HL-60/S4 treated with phorbol 12-myristate 13-acetate at 8.2 ng/mL for 4 days and 3 days (cell line): Measurements from ENCODE around the gene CNOT2.
"Not testable (repeated sequence)": the region's sequence is repeated elsewhere in the genome, so short reads cannot be mapped to it uniquely, and the experiment has no call there.

ENCODE experiments used
- in situ Hi-C: fragments of 300-500 bp; cut with MboI; formaldehyde crosslinking; loops from 2 replicates; pipeline ENCODE4 v1.15.0; 2022; ENCODE audit warnings: low sequenced_read_pairs

The CNOT2 gene

DNA sequence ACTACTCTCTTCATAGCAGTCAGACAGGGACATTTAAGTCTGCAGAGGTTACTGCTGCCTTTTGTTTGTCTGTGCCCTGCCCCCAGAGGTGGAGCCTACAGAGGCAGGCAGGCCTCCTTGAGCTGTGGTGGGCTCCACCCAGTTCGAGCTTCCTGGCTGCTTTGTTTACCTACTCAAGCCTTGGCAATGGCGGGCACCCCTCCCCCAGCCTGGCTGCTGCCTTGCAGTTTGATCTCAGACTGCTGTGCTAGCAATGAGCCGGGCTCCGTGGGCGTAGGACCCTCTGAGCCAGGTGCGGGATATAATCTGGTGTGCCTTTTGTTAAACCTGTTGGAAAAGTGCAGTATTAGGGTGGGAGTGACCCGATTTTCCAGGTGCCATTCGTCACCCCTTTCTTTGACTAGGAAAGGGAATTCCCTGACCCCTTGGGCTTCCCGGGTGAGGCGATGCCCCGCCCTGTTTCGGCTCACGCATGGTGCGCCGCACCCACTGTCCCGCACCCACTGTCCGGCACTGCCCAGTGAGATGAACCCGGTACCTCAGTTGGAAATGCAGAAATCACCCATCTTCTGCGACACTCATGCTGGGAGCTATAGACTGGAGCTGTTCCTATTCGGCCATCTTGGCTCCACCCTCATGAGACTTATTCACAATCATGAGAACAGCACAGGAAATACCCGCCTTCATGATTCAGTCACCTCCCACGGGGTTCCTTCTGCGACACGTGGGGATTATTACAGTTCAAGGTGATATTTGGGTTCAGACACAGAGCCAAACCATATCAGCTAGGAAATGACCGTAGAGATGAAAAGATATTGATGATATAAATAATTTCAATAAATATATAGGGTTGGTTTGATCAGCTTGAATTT, 61.7 kb downstream of the CNOT2 start:
- in situ Hi-C loops, result not testable (repeated sequence)

DNA sequence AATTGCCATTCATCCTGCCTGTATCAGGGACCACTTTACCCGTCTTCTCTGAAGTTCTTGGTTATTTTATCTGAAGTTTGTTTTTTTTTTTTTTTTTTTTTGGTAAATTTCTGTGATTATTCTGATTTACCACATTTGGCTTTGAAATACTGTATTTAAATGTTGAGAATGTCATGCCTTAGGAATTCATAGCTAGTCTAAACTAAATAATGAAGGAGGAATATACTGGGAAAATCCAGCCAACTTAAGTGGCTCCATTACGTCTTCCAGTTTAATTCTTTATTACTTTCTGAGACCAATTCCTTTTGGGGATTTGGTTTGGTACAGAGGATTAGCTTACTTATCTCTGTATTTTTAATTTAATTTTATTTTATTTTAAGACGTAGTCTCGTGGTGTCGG, 62.6 kb downstream of the CNOT2 start:
- in situ Hi-C loops, result no loop called here

DNA sequence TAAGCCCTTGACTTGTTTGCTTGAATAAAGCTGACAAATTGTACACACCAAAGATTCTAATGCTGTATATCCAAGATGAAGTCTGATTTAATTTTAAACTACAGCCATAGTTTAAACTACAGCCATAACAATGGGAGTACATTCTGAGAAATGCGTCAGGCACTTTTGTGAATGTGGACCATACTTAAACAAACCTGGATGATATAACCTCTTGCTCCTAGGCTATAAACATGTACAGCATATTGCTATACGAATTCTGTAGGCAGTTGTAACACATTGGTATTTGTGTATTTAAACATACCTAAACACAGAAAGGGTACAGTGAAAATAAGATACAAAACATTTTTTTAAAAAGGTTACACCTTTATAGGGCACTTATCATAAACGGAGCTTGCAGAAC, 63.4 kb downstream of the CNOT2 start:
- in situ Hi-C loops, result no loop called here

DNA sequence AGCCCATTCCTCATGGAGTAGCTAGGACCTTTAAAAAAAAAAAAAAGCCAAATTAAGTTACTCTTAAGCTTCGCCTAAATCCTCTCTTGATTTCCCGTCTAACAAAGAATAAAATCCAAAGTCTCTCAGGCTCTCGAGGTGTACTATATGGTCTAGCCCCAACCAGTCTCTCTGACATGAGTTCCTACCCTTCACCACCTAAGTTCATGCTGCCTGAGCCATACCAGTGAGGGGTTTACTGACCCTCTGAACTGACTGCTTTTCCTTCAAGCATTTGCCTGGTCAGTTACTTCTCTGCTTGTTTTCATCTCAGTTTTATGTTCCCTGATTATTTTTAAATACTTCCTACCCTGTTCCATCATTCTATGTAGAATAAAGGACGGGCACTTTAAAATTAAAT, 64.6 kb downstream of the CNOT2 start:
- in situ Hi-C loops, result no loop called here

DNA sequence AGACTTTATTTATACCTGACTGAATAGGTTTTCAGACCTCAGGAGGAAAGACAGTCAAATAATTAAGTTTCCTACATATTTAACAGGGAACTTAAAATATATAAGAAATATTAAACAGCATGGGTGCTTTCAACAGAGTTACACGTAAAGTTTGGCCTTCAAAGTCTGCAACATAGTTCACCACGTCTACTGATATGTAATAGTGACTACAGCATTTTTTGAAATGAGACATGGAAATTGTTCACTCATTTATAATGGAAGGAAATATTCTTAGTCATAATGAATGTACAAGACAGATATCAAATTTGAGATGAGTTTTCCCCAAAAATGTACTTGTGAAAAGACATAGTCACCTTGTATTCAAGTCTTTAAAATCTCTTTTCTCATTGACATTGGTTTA, 66.1 kb downstream of the CNOT2 start:
- in situ Hi-C loops, result no loop called here

DNA sequence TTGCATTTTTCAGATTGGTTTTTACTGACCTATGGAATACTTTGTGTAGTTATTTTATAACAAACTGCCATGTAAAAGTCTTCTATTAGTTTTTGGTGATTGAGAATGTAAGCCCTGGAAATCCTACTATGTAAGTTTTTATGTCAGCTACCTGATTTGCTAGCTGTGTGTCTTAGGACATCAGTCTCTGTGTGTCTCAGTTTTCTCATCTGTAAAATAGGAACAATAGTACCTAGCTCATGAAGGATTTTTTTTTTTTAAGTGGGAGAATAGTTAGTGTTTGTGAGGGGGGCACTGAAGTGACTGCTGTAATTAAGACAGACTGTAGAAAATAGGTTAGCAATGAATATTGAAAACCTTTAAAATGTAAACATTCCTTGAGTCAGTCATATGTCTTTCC, 70.9 kb downstream of the CNOT2 start:
- in situ Hi-C loops, result no loop called here

DNA sequence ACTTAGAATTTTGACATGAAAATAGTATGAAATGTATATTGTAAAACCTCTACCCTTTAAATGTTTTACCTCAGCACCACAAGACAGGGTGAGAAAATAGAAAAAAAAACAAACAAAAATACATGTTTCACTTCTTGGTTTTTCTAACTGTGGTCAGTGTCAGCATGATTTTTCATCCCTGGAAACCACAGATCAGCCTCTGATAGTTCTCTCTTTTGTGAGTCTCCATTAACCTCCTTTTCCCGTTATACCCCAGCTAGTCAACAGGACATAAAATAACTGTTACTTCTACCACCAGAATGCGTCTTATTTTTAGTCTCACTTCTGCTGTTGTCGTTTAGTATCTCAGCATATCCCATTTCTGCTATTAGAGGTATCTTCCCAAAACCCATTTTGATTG, 74.5 kb downstream of the CNOT2 start:
- in situ Hi-C loops, result no loop called here

DNA sequence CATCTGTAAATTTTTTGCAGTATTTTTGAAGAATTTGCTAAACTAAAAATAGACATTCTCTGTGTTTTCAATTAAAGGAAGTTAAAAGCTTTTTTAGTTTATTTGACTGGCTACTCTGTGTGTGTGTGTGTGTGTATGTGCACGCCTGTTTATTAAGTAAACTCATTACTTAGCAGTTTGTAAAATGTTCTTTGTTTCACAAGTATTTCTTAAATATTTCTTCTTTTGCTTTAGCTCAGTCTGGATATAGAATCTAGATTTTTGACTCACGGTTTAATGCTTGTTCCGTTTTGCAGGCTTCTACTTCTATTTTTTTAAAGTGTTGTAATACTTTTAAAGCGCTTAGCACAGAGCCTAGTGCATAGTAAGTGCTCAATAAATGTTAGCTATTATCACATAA, 76.4 kb downstream of the CNOT2 start:
- in situ Hi-C loops, result no loop called here

DNA sequence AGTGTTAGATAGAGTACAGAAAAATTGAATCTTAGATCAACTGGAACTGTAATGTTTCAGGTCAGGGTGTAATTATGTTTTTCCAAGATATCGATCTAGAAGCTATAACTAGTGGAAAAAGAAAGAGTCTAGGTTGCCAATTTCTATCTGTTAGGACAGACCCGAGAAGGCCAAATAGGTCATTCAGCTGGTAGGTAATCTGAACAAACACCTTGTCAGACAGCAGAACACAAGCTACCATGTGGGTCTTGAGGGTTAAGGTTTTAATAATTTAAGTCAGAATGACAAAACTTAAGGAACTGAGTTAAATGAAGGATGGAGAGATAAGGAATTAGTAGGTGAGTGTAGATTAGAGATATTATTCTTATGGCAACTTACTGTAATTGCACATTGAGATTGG, 78.0 kb downstream of the CNOT2 start:
- in situ Hi-C loops, result no loop called here

DNA sequence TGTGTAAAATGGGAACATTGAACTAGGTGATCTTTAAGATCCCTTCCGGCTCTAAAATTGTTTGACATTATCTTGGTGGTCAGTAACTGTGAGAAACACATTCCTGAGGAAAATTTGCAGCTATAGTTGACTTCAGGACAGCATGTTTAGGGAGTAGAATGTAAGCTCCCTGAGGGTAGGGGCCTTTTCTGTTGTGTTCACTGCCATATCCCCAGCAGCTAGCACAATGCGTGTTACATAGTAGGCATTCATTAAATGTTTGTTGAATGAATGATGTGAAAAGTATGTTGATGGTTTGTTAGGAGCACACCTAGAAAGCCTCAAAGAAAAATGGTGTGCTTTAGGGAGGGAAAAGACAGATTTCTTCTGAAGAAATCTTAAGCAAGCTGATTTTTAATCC, 84.3 kb downstream of the CNOT2 start:
- in situ Hi-C loops, result no loop called here

DNA sequence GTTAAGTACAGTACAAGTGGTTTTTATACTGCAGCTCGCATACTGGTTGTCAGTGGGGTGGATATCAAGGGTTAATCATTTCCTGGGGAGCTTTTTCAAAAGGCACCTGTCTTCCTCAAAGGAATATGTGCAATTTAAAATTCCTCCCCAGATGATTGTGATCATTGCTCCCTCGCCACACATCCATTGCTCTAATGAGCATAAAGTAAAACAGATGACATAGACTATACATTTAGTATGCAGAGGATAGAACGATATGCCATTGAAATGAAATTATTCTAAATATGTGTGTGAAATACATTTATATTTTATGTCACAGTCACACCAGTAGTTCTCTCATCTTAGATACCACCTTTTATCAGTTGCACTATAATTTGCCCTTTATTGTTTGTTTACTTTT, 86.5 kb downstream of the CNOT2 start:
- in situ Hi-C loops, result no loop called here

DNA sequence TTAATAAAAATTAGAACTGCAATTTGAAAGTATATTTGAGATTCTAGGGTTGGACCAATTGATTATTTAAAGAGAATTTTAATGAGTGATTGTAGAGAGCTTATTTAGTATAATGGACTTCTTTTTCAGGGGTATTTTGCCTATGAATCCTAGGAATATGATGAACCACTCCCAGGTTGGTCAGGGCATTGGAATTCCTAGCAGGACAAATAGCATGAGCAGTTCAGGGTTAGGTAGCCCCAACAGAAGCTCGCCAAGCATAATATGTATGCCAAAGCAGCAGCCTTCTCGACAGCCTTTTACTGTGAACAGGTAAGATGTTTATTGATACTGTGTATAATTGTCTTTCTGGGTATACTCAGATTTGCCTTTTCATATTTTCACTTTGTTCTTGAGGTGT, 86.9 kb downstream of the CNOT2 start:
- in situ Hi-C loops, result no loop called here

DNA sequence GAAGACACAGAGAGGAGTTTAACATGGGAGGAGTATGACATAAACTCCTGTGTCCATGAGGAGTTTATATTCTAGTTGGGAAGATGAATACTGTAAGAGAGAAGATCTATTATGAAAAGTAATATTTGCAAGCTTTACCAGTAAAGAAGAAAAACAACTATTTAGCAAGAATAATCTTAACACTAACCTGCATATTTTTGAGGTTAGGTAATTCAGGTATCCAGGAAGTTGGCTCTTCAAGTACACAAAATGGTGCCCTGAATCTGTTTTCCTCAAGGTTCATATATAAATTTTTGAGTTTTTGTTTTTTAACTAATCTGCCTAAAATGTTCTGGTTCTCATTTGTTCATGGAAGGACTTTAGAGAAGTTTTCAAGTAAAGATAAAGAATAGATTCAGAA, 89.0 kb downstream of the CNOT2 start:
- in situ Hi-C loops, result no loop called here

DNA sequence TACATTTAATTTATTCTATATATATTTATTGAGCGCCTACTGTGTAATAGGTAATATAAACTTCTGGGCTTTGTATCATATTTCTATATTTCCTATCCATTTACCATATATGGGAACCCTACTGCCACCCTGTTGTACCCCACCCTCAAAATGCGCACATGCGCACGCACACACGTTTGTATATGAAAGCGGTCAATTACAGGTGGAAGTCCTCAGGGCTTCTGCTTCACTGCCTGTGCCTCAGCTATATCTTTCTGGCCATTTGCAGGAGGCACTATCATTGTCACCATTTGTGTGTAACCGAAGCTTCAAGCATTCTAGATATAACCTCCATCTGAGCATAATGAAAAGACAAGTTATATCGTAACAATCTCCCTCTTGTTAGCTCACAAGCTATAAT, 91.5 kb downstream of the CNOT2 start:
- in situ Hi-C loops, result no loop called here

DNA sequence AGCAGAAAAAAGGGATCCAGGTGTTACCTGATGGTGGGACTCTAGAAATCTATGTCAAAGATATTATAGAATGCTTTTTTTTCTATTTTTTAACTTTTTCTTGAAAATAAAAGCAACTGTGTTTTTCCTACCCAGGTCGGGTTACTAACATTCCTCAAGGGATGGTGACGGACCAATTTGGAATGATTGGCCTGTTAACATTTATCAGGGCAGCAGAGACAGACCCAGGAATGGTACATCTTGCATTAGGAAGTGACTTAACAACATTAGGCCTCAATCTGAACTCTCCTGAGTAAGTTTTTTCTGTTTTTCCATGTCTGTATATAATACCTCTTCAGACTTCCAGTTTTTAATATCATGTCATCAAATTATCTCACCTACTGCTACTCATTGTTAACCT, 95.3 kb downstream of the CNOT2 start:
- in situ Hi-C loops, result no loop called here

DNA sequence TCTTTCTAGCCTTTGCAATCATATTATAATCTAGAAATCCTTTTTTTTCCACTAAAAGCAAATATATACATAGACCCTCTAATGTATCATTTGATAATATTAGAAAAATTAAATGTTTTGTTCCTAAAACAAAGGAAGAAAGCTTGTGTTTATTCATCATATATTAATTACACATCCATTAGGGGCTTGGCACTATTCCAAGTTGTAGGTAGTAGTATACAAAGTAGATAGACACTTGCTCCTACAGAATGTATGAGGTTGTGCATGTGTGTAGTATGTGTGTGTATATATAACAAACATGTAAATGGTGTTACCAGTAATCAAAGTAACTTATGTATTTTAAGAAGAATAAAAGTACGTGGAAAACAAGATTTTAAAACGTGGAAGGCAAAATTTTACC, 107.8 kb downstream of the CNOT2 start:
- in situ Hi-C loops, result no loop called here

DNA sequence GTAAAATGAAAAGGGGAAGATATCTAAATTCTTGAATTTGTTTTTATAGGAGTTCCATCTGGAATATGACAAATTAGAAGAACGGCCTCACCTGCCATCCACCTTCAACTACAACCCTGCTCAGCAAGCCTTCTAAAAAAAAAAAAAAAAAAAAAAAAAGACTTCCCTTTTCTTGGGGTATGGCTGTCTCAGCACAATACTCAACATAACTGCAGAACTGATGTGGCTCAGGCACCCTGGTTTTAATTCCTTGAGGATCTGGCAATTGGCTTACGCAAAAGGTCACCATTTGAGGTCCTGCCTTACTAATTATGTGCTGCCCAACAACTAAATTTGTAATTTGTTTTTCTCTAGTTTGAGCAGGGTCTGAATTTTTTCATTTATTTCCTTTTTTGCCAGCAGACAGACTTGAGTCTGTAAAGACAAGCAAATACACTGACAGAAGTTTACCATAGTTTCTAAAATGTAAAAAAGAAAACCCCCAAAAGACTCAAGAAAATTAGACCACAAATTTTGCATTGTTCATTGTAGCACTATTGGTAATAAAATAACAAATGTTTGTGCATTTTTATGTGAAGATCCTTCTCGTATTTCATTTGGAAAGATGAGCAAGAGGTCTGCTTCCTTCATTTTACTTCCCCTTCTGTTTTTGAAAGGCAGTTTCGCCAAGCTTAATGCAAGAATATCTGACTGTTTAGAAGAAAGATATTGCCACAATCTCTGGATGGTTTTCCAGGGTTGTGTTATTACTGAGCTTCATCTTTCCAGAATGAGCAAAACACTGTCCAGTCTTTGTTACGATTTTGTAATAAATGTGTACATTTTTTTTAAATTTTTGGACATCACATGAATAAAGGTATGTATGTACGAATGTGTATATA, 110.8 kb downstream of the CNOT2 start:
- in situ Hi-C loops, result no loop called here

DNA sequence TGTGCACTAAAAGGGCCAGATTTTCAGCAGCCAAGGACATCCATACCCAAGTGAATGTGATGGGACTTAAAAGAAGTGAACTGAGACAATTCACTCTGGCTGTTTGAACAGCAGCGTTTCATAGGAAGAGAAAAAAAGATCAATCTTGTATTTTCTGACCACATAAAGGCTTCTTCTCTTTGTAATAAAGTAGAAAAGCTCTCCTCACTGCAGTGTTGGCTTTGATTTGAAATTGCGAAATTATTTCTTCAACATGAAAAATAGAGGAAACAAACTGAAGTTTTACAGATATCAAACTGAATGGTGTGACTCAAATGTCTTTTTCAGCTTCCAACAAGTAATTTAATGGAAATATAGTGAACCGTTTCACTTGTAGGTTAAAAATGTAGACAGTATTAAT, 111.6 kb downstream of the CNOT2 start:
- in situ Hi-C loops, result no loop called here

DNA sequence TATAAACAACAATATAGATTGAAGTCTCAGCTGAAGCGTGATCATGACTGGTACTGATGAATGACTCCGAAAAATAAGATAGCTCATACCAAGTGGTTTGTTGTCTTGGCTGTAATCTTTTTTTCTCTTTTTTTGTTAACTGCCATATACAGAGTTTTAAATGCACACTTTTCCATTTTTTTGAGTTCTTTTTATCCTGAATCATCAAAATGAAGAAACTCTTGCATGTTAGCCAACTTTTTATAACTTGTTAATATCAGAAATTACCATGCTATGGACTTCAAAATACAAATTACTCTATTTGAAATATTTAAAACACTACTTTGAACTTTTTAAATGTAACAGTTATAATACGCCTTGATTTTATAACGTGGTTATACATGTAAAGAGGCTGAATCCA, 112.7 kb downstream of the CNOT2 start:
- in situ Hi-C loops, result no loop called here

DNA sequence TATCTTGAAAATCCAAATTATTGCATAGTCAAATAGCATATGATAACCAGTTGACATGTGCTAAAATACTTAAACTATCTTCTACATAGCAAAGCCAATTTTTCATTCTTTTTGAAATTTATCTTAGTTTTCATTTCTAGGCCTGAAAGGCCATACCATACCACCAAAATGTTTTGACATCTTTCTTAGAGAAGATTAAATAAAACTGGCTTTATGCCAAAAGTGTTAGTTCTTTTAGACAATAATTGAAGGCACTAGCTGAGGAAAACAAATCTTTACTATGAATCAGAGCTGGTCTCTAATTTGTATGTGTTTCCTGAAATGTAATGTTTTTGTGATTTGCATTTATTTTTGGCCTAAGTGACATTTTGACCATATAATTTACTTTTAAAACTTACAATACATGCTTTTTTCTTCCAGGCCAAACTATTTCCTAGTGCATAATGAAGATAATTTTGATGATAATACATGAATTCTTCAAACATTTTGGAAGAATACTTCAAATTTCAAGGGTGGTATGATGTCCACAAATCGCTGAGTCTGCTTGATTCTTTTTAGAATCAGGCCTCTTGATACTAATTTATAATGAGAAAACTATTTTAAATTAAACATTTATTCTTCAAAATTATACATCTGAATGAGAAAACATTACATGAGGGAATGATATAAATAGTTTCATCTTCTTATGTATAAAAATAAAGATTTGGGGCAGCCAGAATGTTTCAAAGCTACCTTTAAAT, 116.4 kb downstream of the CNOT2 start:
- in situ Hi-C loops, result no loop called here

DNA sequence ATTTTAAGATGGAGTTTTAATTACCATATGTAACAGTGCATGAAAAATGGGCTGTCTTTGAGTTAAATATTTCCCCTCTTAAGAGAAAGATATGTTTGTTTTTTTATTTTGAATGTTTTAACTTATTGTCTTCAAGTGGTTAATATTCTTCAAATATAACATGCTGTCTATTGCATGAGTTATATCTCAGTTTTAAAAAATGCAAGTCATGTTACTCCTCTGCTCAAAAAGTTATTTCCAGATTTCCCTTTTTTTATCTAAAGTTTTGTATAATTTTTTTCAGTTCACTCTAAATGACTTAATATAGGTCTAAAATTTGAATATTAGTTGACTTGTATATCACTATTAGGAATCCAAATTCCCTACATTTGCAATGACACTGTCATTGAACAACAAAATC, 117.0 kb downstream of the CNOT2 start:
- in situ Hi-C loops, result no loop called here
